HPDE6-E6E7 (cell line): ENCODE data around the gene SLC28A1.
A peak's percentile ranks its signal among the peaks of the same experiment; 100 is the strongest.
"Not testable (repeated sequence)": the region's sequence is repeated elsewhere in the genome, so short reads cannot be mapped to it uniquely, and the experiment has no call there.

ENCODE experiments used
- DNase-seq: peaks from one replicate; pipeline ENCODE4 v3.0.0; 2011; ENCODE audit warnings: missing footprints; ENCODE audit errors: extremely low spot score

SLC28A1 gene

GRCh38 chr15:84910928-84911623 is 26.6 kb downstream of the SLC28A1 start:
- no peak for DNase-seq

GRCh38 chr15:84911879-84912660 is 27.6 kb downstream of the SLC28A1 start:
- peak; percentile 61 for DNase-seq

GRCh38 chr15:84913360-84913723 is 28.9 kb downstream of the SLC28A1 start:
- DNase-seq, result no peak

GRCh38 chr15:84914351-84914750 is 29.9 kb downstream of the SLC28A1 start:
- DNase-seq, result no peak

- peak; percentile 94 for DNase-seq
Measured at GRCh38 chr15:84914909-84915605, 30.6 kb downstream of the SLC28A1 start.

GRCh38 chr15:84915606-84915958 is 31.1 kb downstream of the SLC28A1 start:
- DNase-seq, result no peak

GRCh38 chr15:84917452-84917851 is 33.0 kb downstream of the SLC28A1 start:
- no peak for DNase-seq

GRCh38 chr15:84919106-84919667 is 34.7 kb downstream of the SLC28A1 start:
- no peak for DNase-seq

- no peak for DNase-seq
Measured at GRCh38 chr15:84921121-84921520, 36.7 kb downstream of the SLC28A1 start.

- DNase-seq, result no peak
Measured at GRCh38 chr15:84922530-84922929, 38.1 kb downstream of the SLC28A1 start.

GRCh38 chr15:84924077-84924731 is 39.7 kb downstream of the SLC28A1 start:
- DNase-seq, result no peak

GRCh38 chr15:84924821-84925569 is 40.5 kb downstream of the SLC28A1 start:
- DNase-seq, result not testable (repeated sequence)

- no peak for DNase-seq
Measured at GRCh38 chr15:84925906-84926305, 41.4 kb downstream of the SLC28A1 start.

GRCh38 chr15:84926491-84927230 is 42.2 kb downstream of the SLC28A1 start:
- no peak for DNase-seq

- no peak for DNase-seq
Measured at GRCh38 chr15:84928843-84929168, 44.3 kb downstream of the SLC28A1 start.

- DNase-seq, result peak; percentile 71
Measured at GRCh38 chr15:84929795-84930603, 45.5 kb downstream of the SLC28A1 start.

- DNase-seq, result no peak
Measured at GRCh38 chr15:84934942-84935729, 50.7 kb downstream of the SLC28A1 start.

GRCh38 chr15:84937144-84937543 is 52.7 kb downstream of the SLC28A1 start:
- DNase-seq, result no peak

GRCh38 chr15:84938726-84939125 is 54.3 kb downstream of the SLC28A1 start:
- no peak for DNase-seq
